Suprapubic skin (tissue), 3 donors: ENCODE data around the gene KIAA0930.

Experiments used
- EP300 ChIP-seq: sonication (generic); formaldehyde crosslinking; IDR thresholded peaks from one replicate; pipeline ENCODE4 v1.6.1; 2017; ENCODE audit warnings: antibody characterized with exemption
- POLR2A ChIP-seq, 2 donors: fragments of 450-650 bp; IDR thresholded peaks; one replicate each; pipeline ENCODE4 v1.6.1; 2017; ENCODE audit warnings: antibody characterized with exemption in 2 of 2, mild to moderate bottlenecking in 2 of 2, moderate library complexity in 2 of 2
- TF ChIP-seq, protein P1 (sequence below), 2 donors: fragments of 200-600 bp in 1 of 2; fragments of 450-650 bp in 1 of 2; sonication (generic) in 1 of 2; IDR thresholded peaks; one replicate each; pipeline ENCODE4 v1.5.1; 2016 to 2019; ENCODE audit warnings: antibody characterized with exemption in 2 of 2, mild to moderate bottlenecking in 1 of 2, moderate library complexity in 1 of 2

DNA sequence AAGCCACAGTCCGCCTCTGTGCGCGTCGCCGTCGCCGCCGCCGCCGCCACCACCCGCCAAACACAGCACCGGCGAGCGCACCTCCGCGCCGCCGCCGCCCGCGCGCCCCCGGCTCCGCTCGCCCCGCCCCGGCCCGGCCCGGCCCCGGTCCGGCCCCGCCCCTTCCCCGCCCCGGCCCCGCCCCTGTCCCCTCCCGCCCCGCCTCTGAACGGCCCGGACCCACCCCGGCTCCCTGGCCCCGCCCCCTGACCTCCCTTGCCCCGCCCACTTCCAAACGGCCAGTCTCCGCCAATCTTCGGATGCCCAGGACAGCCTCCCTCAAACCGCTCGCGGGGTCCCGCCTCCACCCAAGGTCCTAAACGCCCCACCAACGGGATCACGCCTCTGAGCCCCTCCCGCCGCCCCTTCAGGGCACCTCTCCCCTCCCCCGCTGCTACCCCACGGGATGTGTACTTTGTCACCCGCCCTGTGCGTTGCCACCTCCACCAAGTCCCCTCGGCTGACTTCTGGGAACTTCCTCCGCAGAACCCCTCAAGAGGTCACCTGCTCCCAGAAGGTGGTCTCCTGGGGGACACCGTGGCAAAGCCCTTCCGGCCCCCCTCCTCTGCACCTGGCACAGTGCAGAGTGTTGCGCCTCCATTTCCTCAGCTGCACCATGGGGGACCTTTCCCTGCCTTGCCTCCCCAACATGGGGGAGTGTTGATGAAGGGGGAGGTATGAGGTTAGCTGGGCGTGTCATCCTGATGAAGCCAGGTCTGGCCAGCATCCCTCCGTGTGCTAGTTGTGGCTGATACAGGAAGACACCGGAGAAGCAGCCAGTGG lies at the start of gene KIAA0930:
- TF ChIP-seq EP300 (no peak), POLR2A (IDR thresholded peaks at IDR 0.05) (no peak)
- TF ChIP-seq, protein P1, sequence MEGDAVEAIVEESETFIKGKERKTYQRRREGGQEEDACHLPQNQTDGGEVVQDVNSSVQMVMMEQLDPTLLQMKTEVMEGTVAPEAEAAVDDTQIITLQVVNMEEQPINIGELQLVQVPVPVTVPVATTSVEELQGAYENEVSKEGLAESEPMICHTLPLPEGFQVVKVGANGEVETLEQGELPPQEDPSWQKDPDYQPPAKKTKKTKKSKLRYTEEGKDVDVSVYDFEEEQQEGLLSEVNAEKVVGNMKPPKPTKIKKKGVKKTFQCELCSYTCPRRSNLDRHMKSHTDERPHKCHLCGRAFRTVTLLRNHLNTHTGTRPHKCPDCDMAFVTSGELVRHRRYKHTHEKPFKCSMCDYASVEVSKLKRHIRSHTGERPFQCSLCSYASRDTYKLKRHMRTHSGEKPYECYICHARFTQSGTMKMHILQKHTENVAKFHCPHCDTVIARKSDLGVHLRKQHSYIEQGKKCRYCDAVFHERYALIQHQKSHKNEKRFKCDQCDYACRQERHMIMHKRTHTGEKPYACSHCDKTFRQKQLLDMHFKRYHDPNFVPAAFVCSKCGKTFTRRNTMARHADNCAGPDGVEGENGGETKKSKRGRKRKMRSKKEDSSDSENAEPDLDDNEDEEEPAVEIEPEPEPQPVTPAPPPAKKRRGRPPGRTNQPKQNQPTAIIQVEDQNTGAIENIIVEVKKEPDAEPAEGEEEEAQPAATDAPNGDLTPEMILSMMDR (IDR thresholded peaks at IDR 0.05) = no peak
